BJ (cell line): ENCODE data around the gene CCDC178. TPM values are rescaled to one million over a fixed set of nuclear protein-coding genes. Genes with fewer than 3 reads are reported as not detected.

Experiments
- CTCF ChIA-PET: fragments of 350-600 bp; formaldehyde crosslinking; extraction: SDS; loops from one replicate; lab custom pipeline; 2021; ENCODE audit warnings: antibody characterized with exemption, inconsistent platforms; lab: Yijun Ruan, JAX
- POLR2A ChIA-PET: fragments of 300-600 bp; sonication (Branson Sonifier 250); formaldehyde crosslinking; extraction: SDS; loops from one replicate; lab custom pipeline; 2021; ENCODE audit warnings: antibody characterized with exemption; lab: Charles Lee
- DNase-seq: peaks from one replicate; pipeline ENCODE4 v3.0.0-alpha.2; 2011; ENCODE audit warnings: low read depth
- H3K27me3 ChIP-seq: 2 replicates; pipeline ENCODE4 v1.6.0; 2011; ENCODE audit warnings: low read length; ENCODE audit not compliant: control insufficient read depth, insufficient read depth
- H3K36me3 ChIP-seq: 2 replicates; pipeline ENCODE4 v1.5.1; 2011; ENCODE audit warnings: low read length; ENCODE audit not compliant: control insufficient read depth, insufficient read depth
- H3K4me3 ChIP-seq: 2 replicates; pipeline ENCODE4 v1.5.1; 2011; ENCODE audit warnings: low read depth, mild to moderate bottlenecking, control low read depth, low read length
- CTCF ChIP-seq: IDR thresholded peaks from 2 replicates; pipeline ENCODE4 v1.5.1; 2011; ENCODE audit warnings: low read depth, mild to moderate bottlenecking, control low read depth, inconsistent platforms, low read length, moderate library complexity; ENCODE audit not compliant: insufficient read depth
- polyA plus RNA-seq: library from polyadenylated mRNA; depleted of rRNA; stranded (reverse); fragments of >200 nt; gene quantifications from 2 replicates; pipeline ENCODE4 v1.2.3, GENCODE V29; 2011

CCDC178 gene
- polyA plus RNA-seq, 1 experiment = not detected

GRCh38 chr18:33116376-33116775 lies 324.1 kb downstream of the CCDC178 start:
- Histone ChIP-seq H3K4me3 (no peak overlapping the region), H3K27me3 (no peaks in the 10 kb centered on the region), H3K36me3 (no peaks in the 10 kb centered on the region)
- ChIA-PET POLR2A (no interaction called here), CTCF (no interaction called here)
- no peak for TF ChIP-seq CTCF
- DNase-seq = no peak

GRCh38 chr18:33115917-33116316 lies 324.6 kb downstream of the CCDC178 start:
- DNase-seq = no peak
- ChIA-PET POLR2A (no interaction called here), CTCF (no interaction called here)
- Histone ChIP-seq H3K36me3 (no peaks in the 10 kb centered on the region), H3K27me3 (no peaks in the 10 kb centered on the region), H3K4me3 (no peak overlapping the region)
- no peak for TF ChIP-seq CTCF

GRCh38 chr18:33115476-33115875 lies 325.0 kb downstream of the CCDC178 start:
- no peak for DNase-seq
- Histone ChIP-seq H3K27me3 (no peaks in the 10 kb centered on the region), H3K4me3 (no peak overlapping the region), H3K36me3 (no peaks in the 10 kb centered on the region)
- TF ChIP-seq CTCF = no peak
- ChIA-PET CTCF (no interaction called here), POLR2A (no interaction called here)

- CTCF ChIA-PET = no interaction called here
- DNase-seq = no peak
- H3K4me3 ChIP-seq = no peak overlapping the region
- no peaks in the 10 kb centered on the region for H3K36me3 ChIP-seq
- H3K27me3 ChIP-seq = no peaks in the 10 kb centered on the region
- TF ChIP-seq CTCF = no peak
- POLR2A ChIA-PET = no interaction called here
Observed at GRCh38 chr18:33114749-33115148, 325.8 kb downstream of the CCDC178 start.

- POLR2A ChIA-PET = no interaction called here
- Histone ChIP-seq H3K27me3 (no peaks in the 10 kb centered on the region), H3K4me3 (no peak overlapping the region), H3K36me3 (no peaks in the 10 kb centered on the region)
- no peak for TF ChIP-seq CTCF
- no peak for DNase-seq
- CTCF ChIA-PET = no interaction called here
Observed at GRCh38 chr18:33113416-33113815, 327.1 kb downstream of the CCDC178 start.
